Right lobe of liver (tissue), 4 donors: ENCODE results near the gene IL19.

ENCODE experiments used
- POLR2A ChIP-seq: fragments of 450-650 bp; IDR thresholded peaks from one replicate; pipeline ENCODE4 v1.6.1; 2017; ENCODE audit warnings: antibody characterized with exemption, mild to moderate bottlenecking
- TF ChIP-seq, protein P1 (sequence below), 4 donors: fragments of 200-600 bp in 3 of 4; fragments of 450-650 bp in 1 of 4; IDR thresholded peaks; one replicate each; pipeline versions ENCODE4 v1.5.1 to v1.8.0; 2016 to 2022; ENCODE audit warnings: antibody characterized with exemption in 4 of 4, mild to moderate bottlenecking in 2 of 4
- donor health status: DM: no; HTN: no; CAD: no.
- donor health status: DM: no; HTN: no; CAD: no.
- donor health status: DM: no; HTN: yes; CAD: no.

DNA sequence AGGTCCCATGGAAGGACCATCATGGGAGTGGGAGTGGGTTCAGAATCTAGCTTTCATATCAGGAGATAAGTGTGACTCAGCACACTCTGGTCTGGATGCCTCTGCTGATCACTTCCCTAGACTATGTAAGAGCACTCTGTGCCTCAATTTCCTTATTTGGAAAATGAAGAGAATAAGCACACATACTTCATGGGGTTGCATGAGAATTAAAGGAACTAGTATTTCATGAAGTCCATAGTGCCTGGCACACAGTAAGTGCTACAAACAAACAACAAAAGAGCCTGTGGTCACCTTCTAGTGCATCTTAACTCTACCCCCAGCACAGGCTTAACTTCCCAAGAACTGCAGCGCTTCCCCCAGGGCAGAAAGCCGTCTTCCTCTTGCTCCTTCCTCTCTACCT, 85.3 kb downstream of the IL19 start:
- TF ChIP-seq, protein P1, sequence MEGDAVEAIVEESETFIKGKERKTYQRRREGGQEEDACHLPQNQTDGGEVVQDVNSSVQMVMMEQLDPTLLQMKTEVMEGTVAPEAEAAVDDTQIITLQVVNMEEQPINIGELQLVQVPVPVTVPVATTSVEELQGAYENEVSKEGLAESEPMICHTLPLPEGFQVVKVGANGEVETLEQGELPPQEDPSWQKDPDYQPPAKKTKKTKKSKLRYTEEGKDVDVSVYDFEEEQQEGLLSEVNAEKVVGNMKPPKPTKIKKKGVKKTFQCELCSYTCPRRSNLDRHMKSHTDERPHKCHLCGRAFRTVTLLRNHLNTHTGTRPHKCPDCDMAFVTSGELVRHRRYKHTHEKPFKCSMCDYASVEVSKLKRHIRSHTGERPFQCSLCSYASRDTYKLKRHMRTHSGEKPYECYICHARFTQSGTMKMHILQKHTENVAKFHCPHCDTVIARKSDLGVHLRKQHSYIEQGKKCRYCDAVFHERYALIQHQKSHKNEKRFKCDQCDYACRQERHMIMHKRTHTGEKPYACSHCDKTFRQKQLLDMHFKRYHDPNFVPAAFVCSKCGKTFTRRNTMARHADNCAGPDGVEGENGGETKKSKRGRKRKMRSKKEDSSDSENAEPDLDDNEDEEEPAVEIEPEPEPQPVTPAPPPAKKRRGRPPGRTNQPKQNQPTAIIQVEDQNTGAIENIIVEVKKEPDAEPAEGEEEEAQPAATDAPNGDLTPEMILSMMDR (IDR thresholded peaks at IDR 0.05): no peak
- TF ChIP-seq POLR2A: no peak
